CD1c-positive myeloid dendritic cell (primary cell): Measurements from ENCODE around the gene OR2B3.
"Not testable (repeated sequence)": the region's sequence is repeated elsewhere in the genome, so short reads cannot be mapped to it uniquely, and the experiment has no call there.

Experiments
- DNase-seq: peaks from one replicate; pipeline ENCODE4 v3.0.0-alpha.2; 2016; ENCODE audit errors: extremely low spot score

The OR2B3 gene

GRCh38 chr6:29087213-29087612, at the start of gene OR2B3:
Gene OR2B3 (minus strand): TSS chr6:29087313. CDS start chr6:29087248, 65 bp downstream.
- DNase-seq, result no peak

GRCh38 chr6:29131691-29132090, 44.6 kb upstream of the OR2B3 start:
- no peak for DNase-seq

GRCh38 chr6:29130644-29131043, 43.5 kb upstream of the OR2B3 start:
- DNase-seq, result no peak

GRCh38 chr6:29129326-29130012, 42.4 kb upstream of the OR2B3 start:
- DNase-seq, result no peak

GRCh38 chr6:29114964-29115363, 27.9 kb upstream of the OR2B3 start:
- DNase-seq, result not testable (repeated sequence)

- no peak for DNase-seq
Observed at GRCh38 chr6:29112135-29112534, 25.0 kb upstream of the OR2B3 start.

- no peak for DNase-seq
Observed at GRCh38 chr6:29107758-29108157, 20.6 kb upstream of the OR2B3 start, which contains the start of gene OR2J3. Gene OR2J3 (plus strand): TSS chr6:29108058. CDS start chr6:29111891, 3,833 bp downstream.

GRCh38 chr6:29099190-29099589, 12.1 kb upstream of the OR2B3 start, which contains the start of gene OR2J1:
Gene OR2J1 (plus strand): TSS chr6:29099490. CDS start chr6:29100943, 1,453 bp downstream.
- no peak for DNase-seq

- DNase-seq, result no peak
Observed at GRCh38 chr6:29097803-29098202, 10.7 kb upstream of the OR2B3 start.

- DNase-seq, result no peak
Observed at GRCh38 chr6:29092957-29093356, 5.8 kb upstream of the OR2B3 start.

GRCh38 chr6:29082457-29082856, 4.7 kb downstream of the OR2B3 start:
- no peak for DNase-seq

GRCh38 chr6:29081312-29081711, 5.8 kb downstream of the OR2B3 start:
- no peak for DNase-seq

- no peak for DNase-seq
Observed at GRCh38 chr6:29079203-29079602, 7.9 kb downstream of the OR2B3 start.

- DNase-seq, result peak; percentile 4
Observed at GRCh38 chr6:29071831-29072723, 15.0 kb downstream of the OR2B3 start.

- DNase-seq, result no peak
Observed at GRCh38 chr6:29051680-29052079, 35.4 kb downstream of the OR2B3 start.

GRCh38 chr6:29045075-29045474, 42.0 kb downstream of the OR2B3 start, which contains the start of gene OR2W1:
Gene OR2W1 (minus strand): TSS chr6:29045175. CDS start chr6:29045175, 0 bp downstream.
- DNase-seq, result no peak
